Uterus (tissue), 4 donors: ENCODE measurements around the gene C1orf87. TPM values are rescaled to one million over a fixed set of nuclear protein-coding genes. Genes with fewer than 3 reads are reported as not detected.

Experiments
- small RNA-seq: library from RNA; depleted of rRNA; stranded (forward); fragments of <200 nt; gene quantifications from one replicate; pipeline ENCODE3, GENCODE V24; 2016
- total RNA-seq, 4 donors: library from RNA; depleted of rRNA in 3 of 4; stranded (reverse); fragments of >200 nt in 3 of 4; gene quantifications; one replicate each; pipeline versions ENCODE4 v1.1.0 to v1.2.4, GENCODE V29; 2014 to 2023
- donor health status: DM: yes; HTN: yes; CAD: no.

C1orf87 gene
- total RNA-seq, 4 donors from 2014 or later, result 0.18 to 1.9 TPM; not detected in 2

Small RNA genes within 50 kb of the gene (small RNA-seq; reads per million reads assigned to genes)
- not detected for gene RN7SL475P

Other genes starting within 250 kb of the C1orf87 start
- gene CYP2J2, start 147.0 kb downstream of the C1orf87 start, total RNA-seq, result under 1 TPM in 1 of 4 donors, not detected in 3; 0.28 TPM